ENCODE data around the gene MBOAT1. TPM values are rescaled to one million over a fixed set of nuclear protein-coding genes. Genes with fewer than 3 reads are reported as not detected.

MBOAT1 gene
- total RNA-seq, 1 experiment from 2014 or later: 9.9 TPM

- H4K91ac ChIP-seq (ENCODE audit: insufficient read length, low read depth, low read length): no peak overlapping the region
- no CpG with 5 or more reads among the region's 7 CpGs for WGBS (ENCODE audit: extremely low coverage, insufficient read length, low lambda C conversion rate)
- no peak overlapping the region for H4K5ac ChIP-seq (ENCODE audit: insufficient read length, low read depth, low read length)
- H3K4me3 Mint-ChIP-seq: no peak overlapping the region
- H4K8ac ChIP-seq (replicated peaks; ENCODE audit: insufficient read length, low read depth, low read length): no peak overlapping the region
- no peak overlapping the region for H2AFZ ChIP-seq (ENCODE audit: low read length)
- H2AK5ac ChIP-seq (ENCODE audit: insufficient read length, low read length): no peak overlapping the region
- H3K9me3 Mint-ChIP-seq: no peaks in the 10 kb centered on the region
- no peak overlapping the region for H2BK15ac ChIP-seq (ENCODE audit: low read depth, low read length)
- no peak overlapping the region for H3K56ac ChIP-seq (ENCODE audit: insufficient read length, low read depth, low read length)
- no peak overlapping the region for H2BK5ac ChIP-seq (ENCODE audit: insufficient read length, low read length)
- H3K23ac ChIP-seq (ENCODE audit: insufficient read length, low read depth, low read length): no peak overlapping the region
- H3T11ph ChIP-seq (ENCODE audit: low read length): no peak overlapping the region
- H3K4me1 ChIP-seq (ENCODE audit: insufficient read depth, low read length): no peaks in the 10 kb centered on the region
- no peaks in the 10 kb centered on the region for H3K9me3 ChIP-seq (ENCODE audit: control insufficient read depth, low read depth, low read length)
- no peak overlapping the region for H2BK120ac ChIP-seq (ENCODE audit: low read depth, low read length, poor library complexity, severe bottlenecking)
- no peak overlapping the region for H2BK12ac ChIP-seq (ENCODE audit: insufficient read length, low read depth, low read length)
- H3K27me3 Mint-ChIP-seq (ENCODE audit: low read depth): no peaks in the 10 kb centered on the region; the same call in 1 of the 2 replicates
- no peaks in the 10 kb centered on the region for H3K79me1 ChIP-seq (ENCODE audit: insufficient read depth, low read depth, low read length, poor library complexity, severe bottlenecking)
- H3K18ac ChIP-seq (ENCODE audit: insufficient read length, low read depth, low read length): no peak overlapping the region
- no peak overlapping the region for H3K14ac ChIP-seq (ENCODE audit: insufficient read depth, low read length)
- H3K27me3 ChIP-seq (ENCODE audit: insufficient read depth, low read length): no peaks in the 10 kb centered on the region
- no peak overlapping the region for H3K9ac ChIP-seq (ENCODE audit: extremely low read depth, insufficient read length, low read length)
- no peaks in the 10 kb centered on the region for H3K79me2 ChIP-seq (ENCODE audit: insufficient read depth, low read length)
- no peak overlapping the region for H3K4me2 ChIP-seq (ENCODE audit: insufficient read depth, insufficient read length, low read length)
- no peaks in the 10 kb centered on the region for H3K23me2 ChIP-seq (ENCODE audit: insufficient read length, low read depth, low read length, poor library complexity, severe bottlenecking)
- no peak overlapping the region for H3K4ac ChIP-seq (ENCODE audit: low read depth, low read length)
- no peaks in the 10 kb centered on the region for H3K36me3 Mint-ChIP-seq (ENCODE audit: insufficient read depth in 1 of 3, low read depth in 3 of 3)
- no peak overlapping the region for H2BK20ac ChIP-seq (ENCODE audit: low read depth, low read length, poor library complexity, severe bottlenecking)
- H3K4me1 Mint-ChIP-seq: peaks cover 0 to 4% of the 10 kb centered on the region in 2 experiments; a peak in 1 of 4 replicates
- no peaks in the 10 kb centered on the region for H4K20me1 ChIP-seq (ENCODE audit: control insufficient read depth, insufficient read depth, insufficient read length)
- no peak for TF ChIP-seq CTCF (conservative IDR thresholded peaks at IDR 0.05)
- H3K27ac ChIP-seq (ENCODE audit: insufficient read length, low read depth, low read length): no peak overlapping the region
- DNase-seq: no peak
- no peak overlapping the region for H3K27ac Mint-ChIP-seq
Measured at GRCh38 chr6:20055916-20056315, 156.4 kb downstream of the MBOAT1 start.

Other genes starting within 250 kb of the MBOAT1 start
- 34.7 and 35.7 TPM in 2 replicates for gene E2F3, start 189.4 kb upstream of the MBOAT1 start, total RNA-seq (2021)